Gastrocnemius medialis (tissue), 4 donors: ENCODE data around the gene TADA1. TPM values are rescaled to one million over a fixed set of nuclear protein-coding genes. Genes with fewer than 3 reads are reported as not detected.

Source experiments
- ATAC-seq, 2 donors: fragments of 150-250 bp; one replicate each; pipeline ENCODE4 v1.9.1; 2016
- DNase-seq, 2 donors: peaks; one replicate each; pipeline ENCODE4 v3.0.0-alpha.2; 2019
- H3K27ac ChIP-seq, 4 donors: fragments of 200-600 bp; sonication (generic); 1 replicate in 1 of 4; 2 replicates in 3 of 4; pipeline ENCODE4 v1.5.1; 2016 to 2018; ENCODE audit warnings: mild to moderate bottlenecking in 2 of 4, moderate library complexity in 1 of 4
- H3K27me3 ChIP-seq, 3 donors: fragments of 200-600 bp; sonication (generic) in 2 of 3; 1 replicate in 1 of 3; 2 replicates in 2 of 3; pipeline versions ENCODE4 v1.5.1 to v1.6.0; 2016 to 2019; ENCODE audit warnings: mild to moderate bottlenecking in 1 of 3, moderate library complexity in 1 of 3
- H3K36me3 ChIP-seq, 2 donors: fragments of 200-600 bp; sonication (generic) in 1 of 2; one replicate each; pipeline ENCODE4 v1.5.1; 2017 to 2018
- H3K4me1 ChIP-seq, 2 donors: fragments of 200-600 bp; sonication (generic) in 1 of 2; one replicate each; pipeline ENCODE4 v1.5.1; 2016 to 2017; ENCODE audit warnings: mild to moderate bottlenecking in 2 of 2
- H3K4me3 ChIP-seq, 4 donors: fragments of 200-600 bp; sonication (generic) in 3 of 4; 1 replicate in 1 of 4; 2 replicates in 3 of 4; pipeline ENCODE4 v1.5.1; 2016 to 2019; ENCODE audit warnings: mild to moderate bottlenecking in 2 of 4
- H3K9me3 ChIP-seq, 3 donors: fragments of 200-600 bp; sonication (generic) in 2 of 3; 1 replicate in 1 of 3; 2 replicates in 2 of 3; pipeline ENCODE4 v1.5.1; 2016 to 2019
- CTCF ChIP-seq, 5 experiments: fragments of 450-650 bp in 3 of 5; fragments of 200-600 bp in 2 of 5; sonication (generic) in 2 of 5; IDR thresholded peaks in 4 of 5; conservative IDR thresholded peaks in 1 of 5; 1 replicate in 4 of 5; 2 replicates in 1 of 5; pipeline ENCODE4 v1.5.1; 2016 to 2019; ENCODE audit warnings: antibody characterized with exemption in 5 of 5, mild to moderate bottlenecking in 3 of 5, moderate library complexity in 3 of 5
- POLR2A ChIP-seq, 2 donors: fragments of 450-650 bp; IDR thresholded peaks; one replicate each; pipeline ENCODE4 v1.6.1; 2017; ENCODE audit warnings: antibody characterized with exemption in 2 of 2, mild to moderate bottlenecking in 2 of 2, moderate library complexity in 2 of 2
- in situ Hi-C, 4 donors: fragments of 200-750 bp; cut with MboI; loops; one replicate each; pipeline versions ENCODE4 v1.15.0 to v1.8.0; 2017; ENCODE audit warnings: low sequenced_read_pairs in 4 of 4
- intact Hi-C: fragments of 100-400 bp; cut with DNase I; formaldehyde crosslinking; loops from one replicate; pipeline ENCODE4 v1.15.1; 2023; ENCODE audit warnings: low total_unique reads
- total RNA-seq, 4 donors: library from RNA; depleted of rRNA; stranded (reverse); fragments of >200 nt; gene quantifications; one replicate each; pipeline versions ENCODE4 v1.1.0 to v1.2.3, GENCODE V29; 2016

The TADA1 gene
- total RNA-seq, 4 donors from 2014 or later: 8.7 to 11.8 (median 10.0) TPM

GRCh38 chr1:166918088-166918955 is 42.3 kb upstream of the TADA1 start:
- no peak overlapping the region for H3K27ac ChIP-seq
- no peak for ATAC-seq
- in situ Hi-C loops: loop anchor here in 3 of 4 donors (10.0 kb wide), 1 partner anchor 136 kb away; no protein-coding TSS in a partner anchor

GRCh38 chr1:166915941-166916340 is 39.9 kb upstream of the TADA1 start:
- Histone ChIP-seq H3K27me3 (peaks cover 9 to 17% (median 14%) of the 10 kb centered on the region in 3 donors), H3K4me3 (no peak overlapping the region), H3K27ac (no peak overlapping the region), H3K4me1 (no peaks in the 10 kb centered on the region), H3K36me3 (no peaks in the 10 kb centered on the region), H3K9me3 (no peaks in the 10 kb centered on the region)
- intact Hi-C loops (no loop called here), in situ Hi-C loops (loop anchor here in 3 of 4 donors (10.0 kb wide), 1 partner anchor 139 kb away; no protein-coding TSS in a partner anchor)
- ATAC-seq (no peak), DNase-seq (no peak)
- TF ChIP-seq POLR2A (IDR thresholded peaks at IDR 0.05) (no peak), CTCF (IDR thresholded peaks at IDR 0.05 in 4 of 5, conservative IDR thresholded peaks at IDR 0.05 in 1 of 5) (no peak)

More at GRCh38 chr1:166918088-166918955, 42.3 kb upstream of the TADA1 start:
- no peaks in the 10 kb centered on the region for H3K4me1 ChIP-seq
- H3K36me3 ChIP-seq: no peaks in the 10 kb centered on the region
- no peak overlapping the region for H3K4me3 ChIP-seq
- TF ChIP-seq CTCF (IDR thresholded peaks at IDR 0.05 in 4 of 5, conservative IDR thresholded peaks at IDR 0.05 in 1 of 5) (no peak), POLR2A (IDR thresholded peaks at IDR 0.05) (no peak)
- DNase-seq: no peak
- H3K27me3 ChIP-seq: peaks cover 9 to 23% (median 22%) of the 10 kb centered on the region in 3 donors
- intact Hi-C loops: no loop called here
- H3K9me3 ChIP-seq: no peaks in the 10 kb centered on the region

- in situ Hi-C loops (loop anchor here in 3 of 4 donors (10.0 kb wide), 1 partner anchor 140 kb away; no protein-coding TSS in a partner anchor), intact Hi-C loops (no loop called here)
- ATAC-seq (no peak), DNase-seq (no peak)
- Histone ChIP-seq H3K27me3 (peaks cover 4 to 11% (median 10%) of the 10 kb centered on the region in 3 donors), H3K4me3 (no peak overlapping the region), H3K4me1 (no peaks in the 10 kb centered on the region), H3K27ac (no peak overlapping the region), H3K36me3 (no peaks in the 10 kb centered on the region), H3K9me3 (no peaks in the 10 kb centered on the region)
- TF ChIP-seq POLR2A (IDR thresholded peaks at IDR 0.05) (no peak), CTCF (IDR thresholded peaks at IDR 0.05 in 4 of 5, conservative IDR thresholded peaks at IDR 0.05 in 1 of 5) (no peak)
Measured at GRCh38 chr1:166915042-166915441, 39.0 kb upstream of the TADA1 start.

- no peaks in the 10 kb centered on the region for H3K36me3 ChIP-seq
- intact Hi-C loops (no loop called here), in situ Hi-C loops (loop anchor here (5.0 to 10.0 kb wide), 2 partner anchors 133 to 141 kb away; no protein-coding TSS in a partner anchor)
- TF ChIP-seq CTCF (IDR thresholded peaks at IDR 0.05 in 4 of 5, conservative IDR thresholded peaks at IDR 0.05 in 1 of 5) (no peak), POLR2A (IDR thresholded peaks at IDR 0.05) (no peak)
- ATAC-seq (no peak), DNase-seq (no peak)
- H3K4me3 ChIP-seq: no peak overlapping the region
- no peaks in the 10 kb centered on the region for H3K4me1 ChIP-seq
- peaks cover 0 to 6% (median under 1%) of the 10 kb centered on the region in 3 donors for H3K27me3 ChIP-seq
- no peaks in the 10 kb centered on the region for H3K9me3 ChIP-seq
- no peak overlapping the region for H3K27ac ChIP-seq
Measured at GRCh38 chr1:166914111-166914510, 38.0 kb upstream of the TADA1 start.
